Kidney capillary endothelial cell (primary cell): Measurements from ENCODE around the gene RPP21.
"Not testable (repeated sequence)": the region's sequence is repeated elsewhere in the genome, so short reads cannot be mapped to it uniquely, and the experiment has no call there.

Experiments used
- DNase-seq: peaks from one replicate; pipeline ENCODE4 v3.0.0-alpha.2; 2018; ENCODE audit warnings: low spot score

The RPP21 gene

DNA sequence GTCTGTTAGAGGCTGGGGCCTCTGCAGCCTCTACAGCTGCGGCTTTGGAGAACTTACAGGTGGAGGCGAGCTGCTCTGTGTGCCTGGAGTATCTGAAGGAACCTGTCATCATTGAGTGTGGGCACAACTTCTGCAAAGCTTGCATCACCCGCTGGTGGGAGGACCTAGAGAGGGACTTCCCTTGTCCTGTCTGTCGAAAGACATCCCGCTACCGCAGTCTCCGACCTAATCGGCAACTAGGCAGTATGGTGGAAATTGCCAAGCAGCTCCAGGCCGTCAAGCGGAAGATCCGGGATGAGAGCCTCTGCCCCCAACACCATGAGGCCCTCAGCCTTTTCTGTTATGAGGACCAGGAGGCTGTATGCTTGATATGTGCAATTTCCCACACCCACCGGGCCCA is 15.6 kb upstream of the RPP21 start:
- DNase-seq, result no peak

DNA sequence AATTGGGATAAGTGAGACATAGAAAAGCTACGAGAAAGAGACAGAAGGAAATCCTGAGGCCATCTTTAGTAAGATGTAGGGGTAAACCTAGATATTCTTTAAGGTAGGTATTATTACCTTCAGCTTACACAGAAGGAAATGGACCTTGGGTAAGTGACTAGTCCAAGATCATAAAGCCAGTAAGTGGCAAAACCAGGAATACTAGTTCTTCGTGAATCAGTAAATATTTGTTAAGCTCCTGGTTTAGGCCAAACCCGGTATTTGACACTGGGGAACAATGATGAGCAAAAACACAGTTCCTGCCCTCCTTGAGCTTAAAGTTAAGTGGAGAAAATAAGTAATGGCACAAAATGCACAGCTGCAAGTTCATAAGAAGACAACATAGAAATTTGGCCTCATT is 13.0 kb upstream of the RPP21 start:
- no peak for DNase-seq

DNA sequence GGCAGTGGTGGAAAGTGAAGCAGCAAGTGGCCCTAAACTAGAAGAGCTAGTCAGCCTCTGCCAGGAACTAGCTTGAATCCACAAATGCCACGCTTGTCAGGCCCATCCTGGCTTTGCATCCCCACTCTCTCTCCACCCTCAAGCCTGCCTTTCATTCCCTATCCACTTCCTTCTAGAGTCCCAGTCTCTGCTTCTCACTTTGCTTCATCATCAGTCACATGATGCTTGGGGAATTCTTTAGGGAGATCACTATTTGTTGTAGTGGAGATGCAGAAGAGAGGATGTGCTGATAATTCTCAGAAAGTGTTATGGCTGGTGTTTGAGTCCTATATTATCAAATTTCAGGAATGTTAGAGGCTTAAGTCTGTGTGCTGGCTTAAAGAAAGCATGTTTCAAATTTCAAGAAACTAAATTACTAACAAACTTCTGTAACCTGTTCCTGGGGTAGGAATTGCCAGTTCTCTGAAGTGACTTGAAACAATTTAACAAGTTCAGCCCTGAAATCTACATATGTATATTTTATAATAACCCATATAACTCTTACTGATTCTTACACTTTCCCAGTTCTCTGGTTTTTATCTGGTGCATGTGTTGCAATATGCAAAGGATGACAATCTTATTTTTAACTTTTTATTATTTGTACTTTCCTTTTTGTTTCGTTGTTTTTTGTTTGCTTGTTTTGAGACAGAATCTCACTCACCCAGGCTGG is 10.7 kb upstream of the RPP21 start:
- no peak for DNase-seq

DNA sequence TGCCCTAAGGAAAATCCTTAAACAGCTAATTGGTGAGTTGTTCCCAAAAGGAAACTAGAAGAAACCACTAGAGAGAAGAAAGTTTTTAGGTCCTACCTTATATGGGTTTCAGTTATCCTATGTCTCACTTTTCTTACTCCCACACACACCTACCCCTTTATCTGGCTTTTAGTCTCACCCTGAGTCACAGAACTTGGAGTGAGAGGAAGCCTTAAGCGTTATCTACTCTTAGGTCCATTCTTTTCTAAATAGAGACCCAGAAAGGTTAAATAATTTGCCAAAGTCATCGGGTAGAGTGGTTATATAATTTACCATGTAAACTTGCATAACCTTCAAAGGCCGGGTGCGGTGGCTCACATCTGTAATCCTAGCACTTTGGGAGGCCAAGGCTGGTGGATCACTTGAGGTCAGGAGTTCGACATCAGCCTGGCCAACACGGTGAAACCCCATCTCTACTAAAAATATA is 4.3 kb upstream of the RPP21 start:
- DNase-seq, result no peak

DNA sequence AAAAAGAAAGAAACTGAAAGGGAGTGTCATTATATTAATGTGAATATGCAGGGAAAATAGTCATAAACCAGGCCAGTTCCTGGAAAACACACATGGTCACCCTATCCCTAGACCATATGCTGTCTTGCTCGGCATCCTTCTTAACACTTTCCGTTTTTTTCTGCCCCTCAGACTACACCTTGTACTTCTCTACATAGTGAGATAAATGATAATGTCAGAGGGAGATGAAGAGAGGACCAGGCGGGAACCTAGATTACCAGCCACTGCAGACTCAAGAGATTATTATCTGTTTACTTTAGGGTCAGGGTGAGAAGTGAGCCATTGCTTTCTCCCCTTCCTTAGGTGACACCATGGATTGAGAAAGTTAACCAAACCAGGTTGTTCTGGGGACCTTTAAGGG is 3.7 kb upstream of the RPP21 start:
- DNase-seq, result no peak

DNA sequence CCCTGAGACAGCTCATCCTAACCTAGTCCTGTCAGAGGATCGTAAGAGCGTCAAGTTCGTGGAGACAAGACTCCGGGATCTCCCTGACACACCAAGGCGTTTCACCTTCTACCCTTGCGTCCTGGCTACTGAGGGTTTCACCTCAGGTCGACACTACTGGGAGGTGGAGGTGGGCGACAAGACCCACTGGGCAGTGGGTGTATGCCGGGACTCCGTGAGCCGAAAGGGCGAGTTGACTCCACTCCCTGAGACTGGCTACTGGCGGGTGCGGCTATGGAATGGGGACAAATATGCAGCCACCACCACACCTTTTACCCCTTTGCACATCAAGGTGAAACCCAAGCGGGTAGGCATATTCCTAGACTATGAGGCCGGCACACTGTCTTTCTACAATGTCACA is 3.2 kb upstream of the RPP21 start:
- DNase-seq, result no peak

DNA sequence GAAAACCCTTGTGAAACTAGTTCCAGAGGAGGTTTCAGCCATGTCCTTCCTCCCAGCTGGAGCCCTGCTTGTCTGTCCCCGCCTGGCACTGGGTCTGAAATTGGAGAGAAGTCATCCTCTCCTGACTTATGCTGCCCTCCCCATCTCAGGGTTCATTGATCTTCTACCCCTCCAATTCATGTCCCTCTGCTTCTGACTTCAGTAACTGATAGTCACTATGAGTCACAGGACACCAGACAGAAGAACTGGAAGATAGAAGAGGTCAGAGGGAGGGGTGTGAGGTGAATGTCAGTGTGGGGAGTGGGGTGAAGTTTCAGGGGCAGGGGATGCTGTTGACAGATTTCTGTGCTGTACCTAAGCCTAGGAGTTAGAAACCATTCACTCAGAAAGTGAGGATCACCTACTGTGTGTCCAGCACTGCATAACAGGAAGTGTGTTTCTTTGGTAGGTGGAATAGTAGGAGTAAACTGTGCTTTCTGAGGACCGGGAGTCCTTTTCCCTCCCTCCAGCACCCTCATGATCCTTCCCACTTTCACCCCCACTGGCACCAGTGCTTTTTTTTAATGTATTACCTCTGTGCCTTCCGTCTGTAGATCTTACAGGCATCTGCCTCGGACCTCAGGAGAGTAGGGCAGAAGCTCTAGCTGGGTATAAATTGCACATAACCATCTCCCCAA is 627 bp upstream of the RPP21 start:
- no peak for DNase-seq

DNA sequence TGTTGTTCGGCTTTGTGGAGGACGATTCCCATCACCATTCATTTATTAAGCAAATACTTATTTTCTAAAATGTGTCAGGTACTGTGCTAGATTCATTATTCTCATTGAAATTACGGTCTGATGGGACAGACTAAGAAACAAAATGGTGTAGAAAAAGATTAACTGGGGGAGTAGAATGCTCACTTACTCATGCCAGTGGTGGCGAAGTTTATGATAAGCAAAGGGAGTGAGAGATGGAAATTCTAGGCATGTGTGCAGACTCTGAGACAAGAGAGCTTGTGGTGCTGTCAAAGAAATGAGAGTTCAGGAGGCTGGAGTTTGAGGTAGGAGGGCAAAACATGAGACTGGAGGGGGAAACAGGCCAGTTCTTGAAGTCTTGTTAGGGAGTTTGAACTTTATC is 896 bp downstream of the RPP21 start:
- no peak for DNase-seq

DNA sequence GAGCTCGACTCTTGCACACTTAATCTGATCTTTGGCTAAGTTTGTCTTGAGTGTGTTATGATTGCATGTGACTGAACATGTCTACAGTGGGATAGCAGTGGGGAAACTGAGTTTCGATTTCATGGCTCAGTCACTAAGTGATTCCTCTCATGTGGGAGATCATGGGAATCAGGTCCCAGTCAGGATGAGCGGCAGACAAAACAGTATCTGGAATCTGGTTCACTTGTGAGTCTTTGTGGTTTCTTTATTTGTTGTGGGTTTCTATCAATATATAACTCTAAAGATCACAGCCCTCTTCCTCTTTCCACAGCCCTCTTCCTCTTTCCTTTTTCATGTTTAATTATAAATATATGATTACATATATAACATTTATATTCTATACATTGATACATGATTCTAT is 4.0 kb downstream of the RPP21 start:
- DNase-seq, result no peak

DNA sequence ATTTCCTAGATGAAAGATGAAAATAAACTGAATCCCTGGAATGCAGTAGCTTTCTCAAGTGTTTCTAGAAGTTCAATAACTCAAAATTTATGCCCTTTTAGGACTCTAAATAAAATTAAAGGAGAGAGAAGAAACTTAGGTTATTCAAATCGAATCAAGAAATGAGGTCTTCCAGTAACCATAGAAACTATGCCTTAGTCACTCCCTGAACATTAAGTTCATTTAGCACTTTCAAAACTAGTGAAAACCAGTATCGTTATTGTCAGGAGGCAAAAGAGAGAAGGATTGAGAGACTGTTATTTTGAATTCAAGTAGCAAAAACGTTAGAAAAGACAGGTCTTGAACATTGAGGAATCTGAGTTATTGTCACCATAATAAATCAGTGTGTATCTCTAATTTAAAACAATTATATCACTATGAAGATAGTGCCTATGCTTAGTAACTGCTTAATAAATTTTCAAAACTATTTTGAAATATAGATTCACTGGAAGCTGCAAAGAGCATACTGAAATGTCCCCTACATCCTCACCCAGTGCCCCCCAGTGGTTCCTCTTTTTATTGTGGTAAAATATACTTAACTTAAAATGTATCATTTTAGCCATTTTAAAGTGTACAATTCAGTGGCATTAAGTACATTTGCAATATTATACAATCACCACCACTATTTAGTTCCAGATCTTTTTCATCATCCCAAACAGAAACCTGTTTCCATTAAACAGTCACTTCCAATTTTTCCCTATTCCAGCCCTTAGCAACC is 4.6 kb downstream of the RPP21 start:
- DNase-seq, result no peak

DNA sequence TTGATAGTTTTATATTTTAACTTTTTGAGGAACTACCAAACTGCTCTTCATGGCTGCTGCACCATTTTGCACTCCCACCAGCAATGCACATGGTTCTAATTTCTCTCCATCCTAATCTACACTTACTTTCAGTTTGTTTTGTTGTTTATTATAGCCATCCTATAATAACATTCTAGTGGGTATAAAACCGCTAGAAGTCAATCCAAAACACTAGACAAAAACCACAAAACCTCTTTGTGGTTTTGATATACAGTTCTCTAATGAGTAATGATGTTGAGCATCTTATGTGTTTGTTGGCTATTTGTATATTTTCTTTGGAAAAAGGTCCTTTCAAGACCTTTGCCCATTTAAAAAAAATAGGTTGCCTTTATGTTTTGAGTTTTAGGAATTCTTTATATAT is 5.6 kb downstream of the RPP21 start:
- no peak for DNase-seq

DNA sequence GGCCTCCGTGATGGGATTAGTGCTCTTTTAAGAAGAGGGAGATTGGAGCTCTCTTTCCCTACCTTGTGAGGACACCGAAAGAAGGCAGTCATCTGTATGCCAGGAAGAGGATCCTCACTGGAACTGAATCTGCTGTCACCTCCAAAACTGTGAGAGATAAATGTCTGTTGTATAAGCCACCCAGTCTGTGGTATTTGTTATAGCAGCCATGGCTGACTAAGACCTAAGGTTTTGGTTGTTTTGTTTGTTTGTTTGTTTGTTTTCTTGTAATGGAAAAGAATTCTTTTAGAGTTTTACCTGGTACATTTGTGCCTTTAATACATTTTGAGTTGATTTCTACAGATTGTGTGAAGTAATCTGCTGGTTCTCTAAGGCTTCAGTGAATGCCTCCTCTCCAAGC is 7.6 kb downstream of the RPP21 start:
- DNase-seq, result no peak

DNA sequence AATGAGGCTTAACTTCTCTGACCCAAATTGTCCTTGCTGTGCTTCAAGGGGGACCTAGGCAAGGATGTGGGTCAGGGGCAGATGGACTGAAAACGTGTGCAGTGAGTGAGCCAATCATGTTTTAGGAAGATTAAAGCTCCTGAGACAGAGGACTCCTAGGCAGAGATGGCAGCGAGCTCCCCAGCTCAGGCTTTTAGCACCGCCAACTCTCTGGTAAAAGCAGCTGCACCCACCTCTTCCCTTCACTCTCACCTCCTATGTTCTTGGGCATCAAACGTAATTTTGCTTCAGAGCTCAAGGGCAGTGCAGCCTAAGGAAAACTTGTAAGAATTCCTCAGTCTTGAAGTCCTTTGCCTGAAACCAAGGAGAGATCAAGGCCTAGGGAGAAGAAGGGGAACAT is 10.3 kb downstream of the RPP21 start:
- DNase-seq, result no peak

DNA sequence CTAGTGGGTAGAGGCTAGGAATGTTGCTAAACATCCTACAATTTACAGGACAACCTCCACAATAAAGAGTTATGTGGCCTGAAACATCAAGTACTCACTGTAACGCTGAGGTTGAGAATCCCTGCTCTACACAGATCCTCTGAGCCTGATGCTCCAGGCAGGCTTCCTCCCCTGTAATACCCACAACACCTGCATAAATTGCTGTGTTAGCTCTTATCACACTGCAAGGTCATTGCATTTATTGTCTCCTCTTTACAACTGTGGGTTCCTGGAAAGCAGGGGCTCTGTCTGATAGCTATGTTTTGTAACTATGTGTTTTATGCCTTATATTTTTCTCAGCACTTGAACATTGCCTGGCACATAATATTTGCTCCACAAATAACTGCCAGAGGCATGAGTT is 11.6 kb downstream of the RPP21 start:
- DNase-seq, result no peak

DNA sequence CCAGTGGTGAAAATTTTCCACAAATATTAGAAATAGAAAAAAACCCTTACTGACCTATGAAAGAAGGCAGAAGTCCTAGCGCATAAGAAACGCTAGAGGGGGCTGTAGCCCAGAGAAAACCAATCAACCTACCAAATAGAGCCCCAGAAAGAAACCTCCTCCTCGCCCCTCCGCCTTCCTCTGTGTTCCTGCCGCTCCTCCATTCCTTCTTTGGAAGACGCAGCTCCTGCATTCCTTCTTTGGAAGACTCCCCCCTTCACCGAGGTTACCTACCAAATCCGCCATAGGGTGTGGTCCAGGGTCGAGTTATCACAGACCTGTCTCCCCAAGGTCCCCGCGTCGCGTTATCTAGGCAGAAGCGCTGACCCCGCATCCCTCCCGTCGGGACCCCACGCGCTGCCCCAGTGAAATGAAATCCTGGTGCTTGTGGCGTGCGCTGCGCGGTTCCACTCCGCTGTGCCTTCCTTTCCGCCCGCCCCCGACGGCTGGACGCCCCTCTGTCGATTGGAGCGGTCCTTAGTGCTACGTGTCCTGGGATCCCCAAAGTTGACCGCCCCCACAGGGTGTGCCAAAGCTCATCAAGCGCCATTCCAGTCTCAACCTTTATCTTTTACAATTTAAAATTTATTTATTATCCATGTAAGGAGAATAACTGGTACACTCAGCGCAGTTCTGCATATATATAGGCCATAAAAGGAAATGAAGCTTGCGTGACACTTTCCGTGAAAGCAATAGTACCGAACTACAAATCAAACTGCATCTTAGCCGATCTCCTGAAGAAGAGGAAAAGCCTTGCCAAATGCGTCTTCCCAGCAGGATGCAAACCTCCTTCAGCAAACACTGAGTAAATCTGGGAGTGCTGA is 13.0 kb downstream of the RPP21 start:
- DNase-seq, result peak; percentile 67

DNA sequence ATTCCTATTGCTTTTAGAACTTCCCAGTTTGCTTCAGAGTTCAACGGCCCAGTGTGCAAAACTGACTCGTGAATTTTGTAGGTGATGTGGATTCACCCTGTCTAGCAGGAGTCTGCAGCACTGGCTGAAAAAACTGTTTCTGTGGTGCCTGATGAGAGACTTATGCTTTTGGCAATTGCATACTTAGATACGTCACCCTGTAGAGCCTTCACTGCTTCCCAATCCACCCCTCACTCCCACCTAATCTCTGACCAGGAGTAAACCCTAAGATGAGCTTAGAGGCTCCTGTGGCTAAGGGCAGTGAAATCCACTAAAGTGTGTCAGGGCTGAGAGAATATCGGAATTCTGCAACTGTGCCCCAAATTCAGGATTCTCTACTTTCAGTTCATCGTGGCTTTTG is 14.3 kb downstream of the RPP21 start:
- DNase-seq, result no peak

DNA sequence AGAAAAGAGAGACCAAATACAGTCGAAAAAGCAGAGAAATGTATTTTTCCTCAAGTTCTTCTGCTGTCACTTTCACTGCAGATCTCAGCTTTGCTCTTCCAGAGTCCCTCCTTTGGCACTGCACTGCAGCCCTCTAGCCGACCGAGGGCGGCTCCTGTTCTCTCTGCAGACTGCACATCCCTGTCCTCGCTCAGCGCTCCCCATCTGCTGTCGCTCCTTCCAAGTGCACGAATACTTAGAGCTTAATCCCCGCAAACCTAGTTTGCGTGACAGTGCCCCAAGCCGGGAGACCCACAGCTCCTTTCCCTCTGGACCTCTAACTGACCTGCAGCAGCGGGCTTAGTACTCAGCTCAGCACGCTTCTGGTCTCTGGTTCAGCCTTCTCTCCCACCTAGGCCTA is 15.2 kb downstream of the RPP21 start:
- no peak for DNase-seq

DNA sequence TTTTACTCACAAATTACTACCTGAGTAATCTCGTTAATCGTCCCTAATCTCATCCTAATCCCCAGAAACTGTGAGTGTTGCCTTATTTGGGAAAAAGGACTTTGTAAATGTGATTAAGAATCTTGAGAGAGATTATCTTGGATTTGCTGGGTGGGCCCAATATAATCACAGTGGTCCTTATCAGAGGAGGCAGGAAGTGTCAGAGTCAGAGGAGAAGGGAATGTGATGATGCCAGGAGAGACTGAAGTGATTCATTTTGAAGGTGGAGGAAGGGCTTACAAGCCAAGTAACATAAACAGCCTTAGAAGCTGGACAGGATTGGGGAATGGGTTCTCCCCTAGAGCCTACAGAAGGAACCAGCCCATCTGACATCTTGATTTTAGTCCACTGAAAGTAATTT is 16.7 kb downstream of the RPP21 start:
- DNase-seq, result no peak

DNA sequence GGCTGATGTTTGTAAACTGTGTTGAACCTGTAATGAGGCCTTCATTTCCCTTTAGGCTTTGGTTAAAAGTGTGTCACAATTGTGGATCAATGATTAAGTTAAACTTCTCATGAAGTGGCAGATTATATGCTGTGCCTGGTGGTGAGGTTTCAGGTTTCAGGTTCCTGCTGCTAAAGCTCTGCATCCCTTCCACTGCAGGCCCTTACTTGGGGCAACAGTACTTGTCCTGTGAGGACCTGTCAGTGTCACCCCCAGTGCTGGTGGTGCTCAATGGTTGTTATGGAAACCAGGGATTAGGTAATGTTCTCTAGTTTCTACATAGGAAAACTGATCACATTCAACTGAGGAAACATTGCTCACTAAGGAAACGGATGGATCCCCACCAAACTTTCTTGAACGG is 18.5 kb downstream of the RPP21 start:
- DNase-seq, result no peak

DNA sequence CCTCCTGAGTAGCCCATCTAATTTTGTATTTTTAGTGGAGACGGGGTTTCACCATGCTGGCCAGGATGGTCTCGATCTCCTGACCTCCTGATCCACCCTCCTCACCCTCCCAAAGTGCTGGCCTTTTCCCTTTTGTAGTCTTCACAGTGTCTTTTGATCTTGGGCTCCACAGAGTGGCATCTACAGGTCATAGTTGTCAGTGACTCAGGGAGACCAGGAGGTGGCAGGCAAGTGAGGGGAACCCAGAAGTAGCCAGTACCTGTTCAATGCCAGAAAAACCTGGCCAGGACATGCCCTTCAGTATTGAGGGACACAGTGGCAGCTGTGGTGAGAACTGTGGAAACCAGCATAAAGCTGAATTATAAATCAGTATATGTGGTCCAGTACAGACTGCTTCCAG is 19.6 kb downstream of the RPP21 start:
- no peak for DNase-seq

DNA sequence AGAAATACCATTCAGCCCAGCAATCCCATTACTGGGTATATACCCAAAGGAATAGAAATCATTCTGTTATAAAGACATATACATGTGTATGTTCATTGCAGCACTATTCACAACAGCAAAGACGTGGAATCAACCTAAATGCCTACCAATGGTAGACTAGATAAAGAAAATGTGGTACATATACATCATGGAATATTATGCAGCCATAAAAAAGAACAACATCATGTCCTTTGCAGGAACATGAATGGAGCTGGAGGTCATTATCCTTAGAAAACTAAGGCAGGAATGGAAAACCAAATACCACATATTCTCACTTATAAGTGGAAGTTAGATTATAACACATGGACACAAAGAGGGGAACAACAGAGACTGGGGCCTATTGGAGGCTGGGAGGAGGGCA is 24.3 kb downstream of the RPP21 start:
- DNase-seq, result not testable (repeated sequence)

DNA sequence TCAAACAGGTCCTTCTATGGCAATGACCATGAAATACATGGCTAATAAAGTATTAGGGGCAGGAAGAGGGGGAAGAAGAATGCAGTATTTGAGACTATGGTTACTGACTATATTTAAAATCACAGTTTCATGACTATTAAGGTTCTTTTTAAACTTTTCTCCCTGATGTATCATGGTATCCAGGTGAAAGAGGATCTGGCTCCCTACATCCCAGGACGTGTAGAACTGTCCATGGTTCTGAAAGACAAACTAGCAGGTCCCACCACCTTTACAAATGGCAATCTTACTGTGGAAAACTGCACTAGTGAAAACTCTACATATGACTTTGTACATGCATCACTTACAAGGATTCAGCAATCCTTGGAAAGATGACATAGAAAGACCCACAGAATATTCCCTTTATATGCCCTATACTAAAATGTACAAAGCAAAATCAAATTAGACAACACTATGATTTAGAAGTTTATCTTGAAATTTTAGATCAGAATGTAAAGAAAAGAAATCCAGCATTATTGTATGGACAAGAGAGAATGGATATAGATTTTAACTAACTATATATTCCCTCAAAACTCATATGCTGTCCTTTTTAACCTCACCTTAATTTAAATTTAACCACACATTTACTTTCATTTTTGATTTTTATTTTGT is 33.5 kb downstream of the RPP21 start:
- no peak for DNase-seq
